ENCODE measurements around the gene BRD4.

The BRD4 gene

GRCh38 chr19:15196360-15197005 lies 135.9 kb downstream of the BRD4 start:
- no peaks in the 10 kb centered on the region for H3K27me3 ChIP-seq
- peak overlapping the region; percentile 48 to 78 for H3K4me3 ChIP-seq
- H3K4me1 ChIP-seq, result peaks cover 0 to 83% (median 70%) of the 10 kb centered on the region in 4 donors
- no peaks in the 10 kb centered on the region for H3K9me3 ChIP-seq
- peak overlapping the region; percentile 98 to 99 for H3K27ac ChIP-seq
- peaks cover 20 to 30% (median 27%) of the 10 kb centered on the region in 3 donors for H3K36me3 ChIP-seq
- DNase-seq, result no peak
- TF ChIP-seq CTCF (IDR thresholded peaks at IDR 0.05), result no peak
- intact Hi-C loops (cut with DNase I; ENCODE audit: low total_unique reads), result loop anchor here (5.0 kb wide), 1 partner anchor 56 kb away; no protein-coding TSS in a partner anchor

DNA sequence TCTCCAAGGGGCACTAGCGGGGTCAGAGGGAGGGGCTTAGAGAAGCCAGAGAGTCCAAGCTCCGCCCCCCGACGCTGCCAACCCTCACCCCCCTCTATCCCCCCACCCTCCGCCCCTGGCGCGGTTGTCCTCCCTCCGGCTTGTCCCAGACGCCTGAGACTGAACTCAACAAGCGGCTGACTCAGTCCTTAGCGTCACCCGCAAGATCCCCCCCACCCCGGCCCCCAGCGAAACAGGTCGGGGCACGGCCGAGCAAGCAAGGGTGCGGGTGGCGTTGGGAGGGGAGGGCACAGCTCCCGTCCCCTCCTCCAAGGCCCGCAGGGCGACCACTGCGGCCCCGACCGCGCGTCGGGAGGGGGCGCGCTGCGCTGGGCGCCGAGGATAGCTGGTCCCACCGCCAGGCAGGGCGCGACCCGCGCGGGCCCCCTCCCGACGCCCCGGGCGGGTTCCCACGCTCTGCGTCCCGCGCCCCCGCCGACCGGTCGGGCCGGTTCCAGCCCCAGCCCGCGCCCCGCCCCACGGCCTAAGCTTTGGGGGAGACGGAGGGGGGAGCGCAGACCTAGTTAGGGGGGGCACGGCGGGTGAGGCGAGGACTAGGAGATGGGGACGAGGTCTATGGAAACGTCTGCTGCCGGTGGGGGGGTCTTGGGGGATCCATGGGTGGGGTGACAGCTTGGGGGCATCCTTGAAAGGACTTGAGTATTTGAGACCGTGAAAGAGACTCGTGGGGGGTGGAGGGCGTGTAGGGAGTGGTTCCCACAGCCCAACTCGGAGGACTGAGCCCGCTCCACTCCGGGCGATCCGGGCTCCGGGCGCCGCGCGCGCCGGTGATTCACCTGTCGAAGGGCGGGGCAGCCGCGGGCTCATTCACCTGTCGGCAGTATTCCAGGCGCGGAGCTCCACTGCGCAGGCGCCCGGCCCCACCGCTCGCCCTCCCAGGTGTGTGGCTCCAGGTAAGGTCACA lies 136.7 kb downstream of the BRD4 start:
- Histone ChIP-seq H3K9me3 (no peaks in the 10 kb centered on the region), H3K27me3 (no peaks in the 10 kb centered on the region), H3K4me1 (peaks cover 0 to 86% (median 68%) of the 10 kb centered on the region in 4 donors), H3K36me3 (peaks cover 29 to 39% (median 35%) of the 10 kb centered on the region in 3 donors), H3K4me3 (peak overlapping the region; percentile 48 to 78), H3K27ac (peak overlapping the region; percentile 98 to 99)
- DNase-seq, result peak; percentile 74 to 97
- TF ChIP-seq CTCF (IDR thresholded peaks at IDR 0.05), result peak; percentile 4 to 13
- intact Hi-C loops (cut with DNase I; ENCODE audit: low total_unique reads), result loop anchor here (5.0 kb wide), 1 partner anchor 57 kb away; no protein-coding TSS in a partner anchor

GRCh38 chr19:15194938-15195337 lies 137.4 kb downstream of the BRD4 start:
- no peak for TF ChIP-seq CTCF (IDR thresholded peaks at IDR 0.05)
- intact Hi-C loops (cut with DNase I; ENCODE audit: low total_unique reads), result loop anchor here (5.0 kb wide), 2 partner anchors 57 to 137 kb away; partner anchors contain the start of gene BRD4
- peak overlapping the region; percentile 98 to 99 for H3K27ac ChIP-seq
- H3K4me1 ChIP-seq, result peaks cover 0 to 90% (median 69%) of the 10 kb centered on the region in 4 donors
- H3K9me3 ChIP-seq, result no peaks in the 10 kb centered on the region
- DNase-seq, result peak; percentile 50 to 82
- H3K27me3 ChIP-seq, result no peaks in the 10 kb centered on the region
- peaks cover 36 to 46% (median 42%) of the 10 kb centered on the region in 3 donors for H3K36me3 ChIP-seq
- H3K4me3 ChIP-seq, result peak overlapping the region; percentile 48 to 78

DNA sequence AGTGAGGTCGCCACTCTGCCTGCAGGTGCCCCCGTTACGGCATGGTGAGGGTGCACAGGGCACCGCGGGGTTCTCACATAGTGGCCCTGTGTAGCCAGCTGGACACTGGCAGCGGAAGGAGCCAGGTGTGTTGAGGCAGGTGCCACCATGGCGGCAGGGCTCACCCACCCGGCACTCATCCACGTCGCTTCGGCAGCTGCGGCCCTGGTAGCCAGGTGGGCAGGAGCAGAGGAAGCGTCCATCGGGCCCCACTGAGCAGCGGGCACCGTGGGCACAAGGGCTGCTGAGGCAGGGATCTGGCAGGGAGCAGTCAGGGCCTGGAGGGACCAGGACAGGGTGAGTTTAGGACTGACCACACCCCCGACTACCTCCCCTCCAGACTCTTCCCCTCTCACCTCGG lies 140.4 kb downstream of the BRD4 start:
- Histone ChIP-seq H3K4me1 (peaks cover 0 to 76% (median 43%) of the 10 kb centered on the region in 4 donors), H3K4me3 (no peak overlapping the region), H3K27ac (peak overlapping the region; percentile 53 to 99), H3K9me3 (no peaks in the 10 kb centered on the region), H3K36me3 (peaks cover 65 to 69% (median 65%) of the 10 kb centered on the region in 3 donors), H3K27me3 (no peaks in the 10 kb centered on the region)
- TF ChIP-seq CTCF (IDR thresholded peaks at IDR 0.05), result no peak
- intact Hi-C loops (cut with DNase I; ENCODE audit: low total_unique reads), result loop anchor here (5.0 kb wide), 1 partner anchor 140 kb away; the partner anchor contains the start of gene BRD4
- no peak for DNase-seq

- Histone ChIP-seq H3K4me3 (no peak overlapping the region), H3K36me3 (peaks cover 65 to 70% (median 69%) of the 10 kb centered on the region in 3 donors), H3K27me3 (no peaks in the 10 kb centered on the region), H3K4me1 (peaks cover 0 to 72% (median 38%) of the 10 kb centered on the region in 4 donors), H3K27ac (peak overlapping the region; percentile 53 to 99), H3K9me3 (no peaks in the 10 kb centered on the region)
- DNase-seq, result no peak
- intact Hi-C loops (cut with DNase I; ENCODE audit: low total_unique reads), result loop anchor here (5.0 kb wide), 1 partner anchor 141 kb away; the partner anchor contains the start of gene BRD4
- TF ChIP-seq CTCF (IDR thresholded peaks at IDR 0.05), result no peak
Observed at GRCh38 chr19:15191514-15191913, 140.8 kb downstream of the BRD4 start.
